OCI-LY1 (cell line): ENCODE data around the gene UBR4.

Source experiments
- H2AFZ ChIP-seq: fragments of 200-600 bp; sonication (generic), shearing (Covaris generic); 2 replicates; pipeline ENCODE4 v1.6.0; 2014; ENCODE audit warnings: antibody characterized with exemption, mild to moderate bottlenecking, low read length
- H3F3A ChIP-seq: fragments of 200-600 bp; sonication (generic), shearing (Covaris generic); 2 replicates; pipeline ENCODE4 v1.6.0; 2014; ENCODE audit warnings: mild to moderate bottlenecking, antibody characterized with exemption, low read length, moderate library complexity; ENCODE audit not compliant: insufficient read depth
- H3K27ac ChIP-seq: fragments of 200-600 bp; sonication (generic); 2 replicates; pipeline ENCODE4 v1.5.1; 2014; ENCODE audit warnings: low read length, mixed run types, mild to moderate bottlenecking, low read depth; ENCODE audit not compliant: poor library complexity, severe bottlenecking
- H3K27me3 ChIP-seq: fragments of 200-600 bp; sonication (generic); 2 replicates; pipeline ENCODE4 v1.6.0; 2014; ENCODE audit warnings: antibody characterized with exemption, mild to moderate bottlenecking, low read length, moderate library complexity; ENCODE audit not compliant: insufficient read depth
- H3K36me3 ChIP-seq: fragments of 200-600 bp; sonication (generic); 2 replicates; pipeline ENCODE4 v1.6.1; 2014; ENCODE audit warnings: mild to moderate bottlenecking, antibody characterized with exemption, low read length, moderate library complexity, mixed read lengths; ENCODE audit not compliant: insufficient read depth
- H3K4me1 ChIP-seq: fragments of 200-600 bp; sonication (generic); 2 replicates; pipeline ENCODE4 v1.5.1; 2014; ENCODE audit warnings: mild to moderate bottlenecking, low read length, moderate library complexity; ENCODE audit not compliant: insufficient read depth, severe bottlenecking
- H3K4me2 ChIP-seq: fragments of 200-600 bp; sonication (generic), shearing (Covaris generic); 2 replicates; pipeline ENCODE4 v1.6.1; 2014; ENCODE audit warnings: low read length
- H3K4me3 ChIP-seq: fragments of 200-600 bp; sonication (generic); 2 replicates; pipeline ENCODE4 v1.5.1; 2014; ENCODE audit warnings: low read length, low read depth, mild to moderate bottlenecking, mixed read lengths; ENCODE audit not compliant: poor library complexity, severe bottlenecking
- H3K79me2 ChIP-seq: fragments of 200-600 bp; shearing (Covaris generic); 2 replicates; pipeline ENCODE4 v1.6.1; 2016; ENCODE audit warnings: mixed run types, low read length, mixed read lengths; ENCODE audit not compliant: insufficient read depth
- H3K9ac ChIP-seq: fragments of 200-600 bp; sonication (generic), shearing (Covaris generic); 2 replicates; pipeline ENCODE4 v1.6.1; 2014; ENCODE audit warnings: mild to moderate bottlenecking, low read length, mixed read lengths
- H3K9me2 ChIP-seq: fragments of 200-600 bp; sonication (generic), shearing (Covaris generic); 2 replicates; pipeline ENCODE4 v1.6.1; 2014; ENCODE audit warnings: low read depth, mild to moderate bottlenecking, low read length, mixed read lengths
- H3K9me3 ChIP-seq: fragments of 200-600 bp; shearing (Covaris generic); 2 replicates; pipeline ENCODE4 v1.6.1; 2014; ENCODE audit warnings: low read length, mixed read lengths
- H4K20me1 ChIP-seq: fragments of 200-600 bp; sonication (generic), shearing (Covaris generic); 2 replicates; pipeline ENCODE4 v1.6.0; 2016; ENCODE audit warnings: mild to moderate bottlenecking, low read length; ENCODE audit not compliant: insufficient read depth
- CTCF ChIP-seq: fragments of 200-600 bp; sonication (generic), shearing (Covaris generic); IDR thresholded peaks from 2 replicates; pipeline ENCODE4 v1.5.1; 2017; ENCODE audit warnings: mild to moderate bottlenecking, antibody characterized with exemption, low read length, moderate library complexity, mixed read lengths
- EZH2 ChIP-seq: fragments of 200-600 bp; sonication (generic), shearing (Covaris generic); IDR thresholded peaks from 2 replicates; pipeline ENCODE4 v1.8.0; 2017; ENCODE audit warnings: borderline replicate concordance, mixed run types, mild to moderate bottlenecking, antibody characterized with exemption, low read length, moderate library complexity, mixed read lengths

Gene UBR4

GRCh38 chr1:19034721-19035120, 175.3 kb downstream of the UBR4 start:
- Histone ChIP-seq H3K4me1 (no peaks in the 10 kb centered on the region), H3K79me2 (no peaks in the 10 kb centered on the region), H3K27ac (no peak overlapping the region), H3K4me3 (no peak overlapping the region), H3K9me3 (no peaks in the 10 kb centered on the region), H3K4me2 (no peak overlapping the region), H4K20me1 (no peaks in the 10 kb centered on the region), H3K9me2 (no peaks in the 10 kb centered on the region), H2AFZ (no peak overlapping the region), H3K27me3 (no peaks in the 10 kb centered on the region), H3K9ac (no peak overlapping the region), H3K36me3 (no peaks in the 10 kb centered on the region), H3F3A (no peaks in the 10 kb centered on the region)
- TF ChIP-seq EZH2 = no peak
- no peak for TF ChIP-seq CTCF

GRCh38 chr1:19033926-19034680, 176.0 kb downstream of the UBR4 start:
- Histone ChIP-seq H3K36me3 (no peaks in the 10 kb centered on the region), H4K20me1 (no peaks in the 10 kb centered on the region), H3K4me2 (no peak overlapping the region), H3K9ac (no peak overlapping the region), H3K27ac (no peak overlapping the region), H3F3A (no peaks in the 10 kb centered on the region), H3K4me1 (no peaks in the 10 kb centered on the region), H2AFZ (no peak overlapping the region), H3K9me3 (no peaks in the 10 kb centered on the region), H3K9me2 (no peaks in the 10 kb centered on the region), H3K27me3 (no peaks in the 10 kb centered on the region), H3K79me2 (no peaks in the 10 kb centered on the region), H3K4me3 (no peak overlapping the region)
- TF ChIP-seq CTCF = no peak
- TF ChIP-seq EZH2 = no peak

GRCh38 chr1:19033515-19033839, 176.6 kb downstream of the UBR4 start:
- Histone ChIP-seq H3F3A (no peaks in the 10 kb centered on the region), H3K27me3 (no peaks in the 10 kb centered on the region), H3K4me2 (no peak overlapping the region), H3K27ac (no peak overlapping the region), H3K9ac (no peak overlapping the region), H3K9me2 (no peaks in the 10 kb centered on the region), H3K36me3 (no peaks in the 10 kb centered on the region), H3K4me1 (no peaks in the 10 kb centered on the region), H2AFZ (no peak overlapping the region), H4K20me1 (no peaks in the 10 kb centered on the region), H3K9me3 (no peaks in the 10 kb centered on the region), H3K79me2 (no peaks in the 10 kb centered on the region), H3K4me3 (no peak overlapping the region)
- TF ChIP-seq EZH2 (no peak), CTCF (no peak)
